H9 (cell line): ENCODE data around the gene PLA2G2F. TPM values are rescaled to one million over a fixed set of nuclear protein-coding genes. Genes with fewer than 3 reads are reported as not detected.

ENCODE experiments used
- DNase-seq: peaks from one replicate; pipeline ENCODE4 v3.0.0-alpha.2; 2017
- H2AFZ ChIP-seq: one replicate; pipeline ENCODE4 v1.6.1; 2013; ENCODE audit warnings: mild to moderate bottlenecking, low read length, control low read depth, moderate library complexity
- H2AK5ac ChIP-seq: 2 replicates; pipeline ENCODE4 v1.6.1; 2013; ENCODE audit warnings: low read length, control low read depth, mixed read lengths; ENCODE audit not compliant: insufficient read length
- H2BK120ac ChIP-seq: one replicate; pipeline ENCODE4 v1.6.1; 2013; ENCODE audit warnings: low read depth, mild to moderate bottlenecking, low read length, control low read depth, inconsistent platforms; ENCODE audit not compliant: poor library complexity, severe bottlenecking
- H2BK12ac ChIP-seq: 2 replicates; pipeline ENCODE4 v1.6.1; 2013; ENCODE audit warnings: low read length, control low read depth, mixed read lengths, low read depth; ENCODE audit not compliant: insufficient read length
- H2BK15ac ChIP-seq: 2 replicates; pipeline ENCODE4 v1.6.1; 2013; ENCODE audit warnings: low read depth, low read length, control low read depth
- H2BK20ac ChIP-seq: one replicate; pipeline ENCODE4 v1.6.1; 2013; ENCODE audit warnings: low read depth, mild to moderate bottlenecking, low read length, control low read depth, inconsistent platforms; ENCODE audit not compliant: poor library complexity, severe bottlenecking
- H2BK5ac ChIP-seq: 2 replicates; pipeline ENCODE4 v1.6.1; 2013; ENCODE audit warnings: low read length, control low read depth, mixed read lengths; ENCODE audit not compliant: insufficient read length
- H3K14ac ChIP-seq: 2 replicates; pipeline ENCODE4 v1.6.1; 2013; ENCODE audit warnings: low read length, control low read depth; ENCODE audit not compliant: insufficient read depth
- H3K18ac ChIP-seq: 2 replicates; pipeline ENCODE4 v1.6.1; 2013; ENCODE audit warnings: low read depth, mild to moderate bottlenecking, mixed read lengths, low read length, control low read depth; ENCODE audit not compliant: insufficient read length
- H3K23ac ChIP-seq: 2 replicates; pipeline ENCODE4 v1.6.1; 2013; ENCODE audit warnings: low read length, control low read depth, mixed read lengths, low read depth; ENCODE audit not compliant: insufficient read length
- H3K23me2 ChIP-seq: 2 replicates; pipeline ENCODE4 v1.6.1; 2013; ENCODE audit warnings: low read depth, mild to moderate bottlenecking, mixed read lengths, low read length, control low read depth; ENCODE audit not compliant: insufficient read length, poor library complexity, severe bottlenecking
- H3K27ac ChIP-seq: 2 replicates; pipeline ENCODE4 v1.5.1; 2013; ENCODE audit warnings: low read length, control low read depth, mixed read lengths, low read depth; ENCODE audit not compliant: insufficient read length
- H3K27me3 ChIP-seq: 2 replicates; pipeline ENCODE4 v1.6.1; 2013; ENCODE audit warnings: low read length, control low read depth, inconsistent platforms; ENCODE audit not compliant: insufficient read depth
- H3K4ac ChIP-seq: 2 replicates; pipeline ENCODE4 v1.6.1; 2013; ENCODE audit warnings: low read depth, mild to moderate bottlenecking, control low read depth, inconsistent platforms, low read length, moderate library complexity
- H3K4me1 ChIP-seq: 2 replicates; pipeline ENCODE4 v1.6.1; 2013; ENCODE audit warnings: low read length, control low read depth, inconsistent platforms; ENCODE audit not compliant: insufficient read depth
- H3K4me2 ChIP-seq: 2 replicates; pipeline ENCODE4 v1.6.1; 2013; ENCODE audit warnings: low read length, control low read depth, mixed read lengths; ENCODE audit not compliant: insufficient read length, insufficient read depth
- H3K56ac ChIP-seq: 2 replicates; pipeline ENCODE4 v1.6.1; 2013; ENCODE audit warnings: low read depth, mild to moderate bottlenecking, mixed read lengths, low read length, control low read depth; ENCODE audit not compliant: insufficient read length
- H3K79me1 ChIP-seq: 2 replicates; pipeline ENCODE4 v1.6.1; 2013; ENCODE audit warnings: low read depth, mild to moderate bottlenecking, moderate library complexity, low read length, control low read depth, inconsistent platforms; ENCODE audit not compliant: insufficient read depth, poor library complexity, severe bottlenecking
- H3K79me2 ChIP-seq: 2 replicates; pipeline ENCODE4 v1.6.1; 2013; ENCODE audit warnings: low read length, control low read depth, inconsistent platforms; ENCODE audit not compliant: insufficient read depth
- H3K9ac ChIP-seq: 2 replicates; pipeline ENCODE4 v1.6.1; 2013; ENCODE audit warnings: low read length, control low read depth, mixed read lengths; ENCODE audit not compliant: insufficient read length; ENCODE audit errors: extremely low read depth
- H3K9me3 ChIP-seq: one replicate; pipeline ENCODE4 v1.6.1; 2013; ENCODE audit warnings: low read depth, low read length, inconsistent platforms; ENCODE audit not compliant: control insufficient read depth
- H3T11ph ChIP-seq: one replicate; pipeline ENCODE4 v1.6.1; 2013; ENCODE audit warnings: mild to moderate bottlenecking, low read length, control low read depth, inconsistent platforms
- H4K20me1 ChIP-seq: one replicate; pipeline ENCODE4 v1.6.1; 2013; ENCODE audit not compliant: control insufficient read depth, insufficient read length, insufficient read depth
- H4K5ac ChIP-seq: 2 replicates; pipeline ENCODE4 v1.6.1; 2013; ENCODE audit warnings: low read depth, mild to moderate bottlenecking, mixed read lengths, low read length, control low read depth; ENCODE audit not compliant: insufficient read length
- H4K8ac ChIP-seq: replicated peaks from 2 replicates; pipeline ENCODE4 v1.6.1; 2013; ENCODE audit warnings: low read length, control low read depth, mixed read lengths, low read depth; ENCODE audit not compliant: insufficient read length
- H4K91ac ChIP-seq: 2 replicates; pipeline ENCODE4 v1.6.1; 2013; ENCODE audit warnings: low read depth, mild to moderate bottlenecking, moderate library complexity, mixed read lengths, low read length, control low read depth; ENCODE audit not compliant: insufficient read length
- H3K27ac Mint-ChIP-seq, 3 experiments: 2 replicates in 2 of 3; 3 replicates in 1 of 3; pipeline ENCODE4 v1.8.0; 2020 to 2021; ENCODE audit warnings: mixed read lengths in 3 of 3, mild to moderate bottlenecking in 1 of 3, moderate library complexity in 1 of 3
- H3K27me3 Mint-ChIP-seq: 2 replicates; pipeline ENCODE4 v1.8.0; 2021; ENCODE audit warnings: low read depth, mild to moderate bottlenecking, moderate library complexity, mixed read lengths
- H3K36me3 Mint-ChIP-seq, 3 experiments: 2 replicates in 2 of 3; 3 replicates in 1 of 3; pipeline ENCODE4 v1.8.0; 2020 to 2021; ENCODE audit warnings: low read depth in 3 of 3, mixed read lengths in 3 of 3; ENCODE audit not compliant: insufficient read depth in 1 of 3
- H3K4me1 Mint-ChIP-seq, 2 experiments: 2 replicates each; pipeline ENCODE4 v1.8.0; 2020; ENCODE audit warnings: mixed read lengths in 2 of 2
- H3K4me3 Mint-ChIP-seq, 2 experiments: 2 replicates in 1 of 2; 3 replicates in 1 of 2; pipeline ENCODE4 v1.8.0; 2020 to 2021; ENCODE audit warnings: mild to moderate bottlenecking in 2 of 2, mixed read lengths in 2 of 2, moderate library complexity in 1 of 2
- H3K9me3 Mint-ChIP-seq, 2 experiments: 2 replicates in 1 of 2; 3 replicates in 1 of 2; pipeline ENCODE4 v1.8.0; 2020; ENCODE audit warnings: mild to moderate bottlenecking in 2 of 2, mixed read lengths in 2 of 2, moderate library complexity in 1 of 2
- WGBS: extraction: QIAGEN DNeasy Blood & Tissue Kit; methylation state at CpG from one replicate; pipeline ENCODE4 v1.1.7; 2013; ENCODE audit warnings: missing lambda C conversion rate, low lambda C conversion rate, mixed read lengths; ENCODE audit not compliant: insufficient read length; ENCODE audit errors: extremely low coverage; 5-methylcytosine and 5-hydroxymethylcytosine counted together
- total RNA-seq: library from RNA; stranded (reverse); gene quantifications from 2 replicates; pipeline ENCODE4 v1.2.1, GENCODE V29; 2021
- TF ChIP-seq, protein P1 (sequence below): fragments of 200-600 bp; sonication (generic); conservative IDR thresholded peaks from 3 replicates; pipeline ENCODE4 v1.8.0; 2021; ENCODE audit warnings: antibody characterized with exemption, mild to moderate bottlenecking

PLA2G2F gene
- total RNA-seq, 1 experiment from 2014 or later, result not detected

DNA sequence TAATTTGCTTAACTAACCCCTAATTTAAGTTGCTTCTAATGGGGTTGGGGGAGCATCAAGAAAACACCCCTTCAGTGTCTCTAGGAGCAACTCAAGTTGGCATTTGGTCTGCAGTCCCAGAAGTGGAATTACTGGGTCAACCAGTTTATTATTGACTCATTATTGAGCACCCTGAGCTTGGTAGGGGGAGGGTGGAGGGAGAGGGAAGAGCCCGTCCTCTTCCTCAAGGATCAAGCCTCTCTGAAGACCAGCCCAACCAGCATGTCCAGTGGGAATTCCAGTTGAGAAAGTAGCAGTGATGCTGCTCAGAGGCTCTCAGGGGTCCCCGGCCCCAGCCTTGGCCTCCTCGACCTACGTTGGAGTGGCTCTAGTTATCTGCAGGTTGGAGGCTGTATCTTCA is 2.1 kb upstream of the PLA2G2F start:
- no peaks in the 10 kb centered on the region for H3K4me1 ChIP-seq
- no peak for DNase-seq

More for the DNA sequence above, 2.1 kb upstream of the PLA2G2F start:
- Histone ChIP-seq H3T11ph (no peak overlapping the region), H4K91ac (no peak overlapping the region), H3K23me2 (no peaks in the 10 kb centered on the region), H2BK20ac (no peak overlapping the region), H2BK15ac (no peak overlapping the region), H3K27me3 (no peaks in the 10 kb centered on the region), H3K9me3 (no peaks in the 10 kb centered on the region), H3K79me1 (no peaks in the 10 kb centered on the region), H3K4ac (no peak overlapping the region), H4K20me1 (no peaks in the 10 kb centered on the region), H4K8ac (no peak overlapping the region), H2BK120ac (no peak overlapping the region), H3K23ac (no peak overlapping the region), H2AK5ac (no peak overlapping the region), H2AFZ (no peak overlapping the region), H2BK12ac (no peak overlapping the region), H4K5ac (no peak overlapping the region), H3K79me2 (no peaks in the 10 kb centered on the region), H3K14ac (no peak overlapping the region), H2BK5ac (no peak overlapping the region), H3K4me2 (no peak overlapping the region), H3K56ac (no peak overlapping the region), H3K9ac (no peak overlapping the region), H3K18ac (no peak overlapping the region), H3K27ac (no peak overlapping the region)
- Mint-ChIP-seq H3K4me1 (no peaks in the 10 kb centered on the region), H3K9me3 (no peaks in the 10 kb centered on the region; a peak in 1 of 5 replicates), H3K36me3 (no peaks in the 10 kb centered on the region), H3K4me3 (no peak overlapping the region), H3K27ac (no peak overlapping the region), H3K27me3 (peaks cover 5% of the 10 kb centered on the region)
- WGBS, result no CpG with 5 or more reads among the region's 4 CpGs
- TF ChIP-seq, protein P1, sequence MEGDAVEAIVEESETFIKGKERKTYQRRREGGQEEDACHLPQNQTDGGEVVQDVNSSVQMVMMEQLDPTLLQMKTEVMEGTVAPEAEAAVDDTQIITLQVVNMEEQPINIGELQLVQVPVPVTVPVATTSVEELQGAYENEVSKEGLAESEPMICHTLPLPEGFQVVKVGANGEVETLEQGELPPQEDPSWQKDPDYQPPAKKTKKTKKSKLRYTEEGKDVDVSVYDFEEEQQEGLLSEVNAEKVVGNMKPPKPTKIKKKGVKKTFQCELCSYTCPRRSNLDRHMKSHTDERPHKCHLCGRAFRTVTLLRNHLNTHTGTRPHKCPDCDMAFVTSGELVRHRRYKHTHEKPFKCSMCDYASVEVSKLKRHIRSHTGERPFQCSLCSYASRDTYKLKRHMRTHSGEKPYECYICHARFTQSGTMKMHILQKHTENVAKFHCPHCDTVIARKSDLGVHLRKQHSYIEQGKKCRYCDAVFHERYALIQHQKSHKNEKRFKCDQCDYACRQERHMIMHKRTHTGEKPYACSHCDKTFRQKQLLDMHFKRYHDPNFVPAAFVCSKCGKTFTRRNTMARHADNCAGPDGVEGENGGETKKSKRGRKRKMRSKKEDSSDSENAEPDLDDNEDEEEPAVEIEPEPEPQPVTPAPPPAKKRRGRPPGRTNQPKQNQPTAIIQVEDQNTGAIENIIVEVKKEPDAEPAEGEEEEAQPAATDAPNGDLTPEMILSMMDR, result no peak
